D341Med (cell line): ENCODE data around the gene MMP20.

Experiments
- DNase-seq: peaks from one replicate; pipeline ENCODE4 v3.0.0; 2012; ENCODE audit warnings: low spot score

Gene MMP20

DNA sequence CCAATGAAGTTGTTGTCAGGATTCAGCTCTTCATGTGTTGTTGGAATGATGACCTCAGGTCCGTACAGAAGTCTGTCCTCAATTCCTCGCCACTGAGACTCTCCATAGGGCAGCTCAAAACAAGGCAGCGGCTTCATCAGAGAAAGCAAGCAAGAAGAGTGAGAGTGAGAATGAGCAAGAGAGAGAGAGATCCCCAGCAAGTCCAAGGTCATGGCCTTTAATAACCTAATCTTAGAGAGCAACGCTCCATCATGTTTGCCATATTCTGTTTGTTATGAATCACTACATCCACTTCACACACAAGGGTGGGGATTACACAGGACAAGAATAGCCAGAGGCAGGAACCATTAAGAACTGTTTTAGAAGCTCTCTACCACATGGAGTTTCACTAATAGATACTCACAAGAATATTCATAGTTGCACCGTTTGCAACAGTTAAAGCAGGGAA, 71.3 kb downstream of the MMP20 start:
- no peak for DNase-seq

DNA sequence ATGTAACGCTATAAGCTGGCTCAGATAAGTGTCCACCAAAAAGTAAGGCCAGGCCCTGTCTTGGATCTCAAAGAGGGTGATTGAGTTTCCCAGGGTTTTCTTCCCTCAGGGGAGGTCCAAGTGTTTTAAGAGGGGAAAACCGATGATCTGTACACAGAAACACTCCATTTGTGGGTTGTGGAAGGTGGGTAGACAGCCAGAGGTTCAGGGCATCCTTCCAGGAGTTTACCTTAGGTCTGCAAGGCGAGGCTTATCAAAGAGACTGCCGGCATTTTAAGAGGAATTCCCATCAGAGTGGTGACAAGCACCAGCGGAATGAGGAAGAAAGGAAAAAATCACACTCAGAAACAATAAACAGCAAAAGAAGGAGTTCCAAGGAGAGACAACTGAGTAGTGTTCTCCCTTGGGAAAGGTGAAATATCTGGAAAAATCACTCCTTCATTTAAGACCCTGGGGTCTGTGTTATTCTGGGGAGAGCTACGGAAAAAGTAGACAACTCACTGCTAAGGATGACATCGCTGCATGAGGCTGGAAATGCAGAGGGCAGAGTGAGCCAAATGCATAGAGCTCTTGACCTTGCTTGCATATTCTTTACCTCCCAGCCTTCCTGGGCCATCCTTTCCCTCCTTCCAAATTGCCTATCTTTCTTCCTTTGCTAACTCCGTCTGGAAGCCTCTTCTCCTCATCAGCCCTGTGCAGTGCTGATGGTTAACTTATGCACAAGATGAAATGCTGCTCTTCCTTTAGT, 72.5 kb downstream of the MMP20 start:
- DNase-seq: no peak

DNA sequence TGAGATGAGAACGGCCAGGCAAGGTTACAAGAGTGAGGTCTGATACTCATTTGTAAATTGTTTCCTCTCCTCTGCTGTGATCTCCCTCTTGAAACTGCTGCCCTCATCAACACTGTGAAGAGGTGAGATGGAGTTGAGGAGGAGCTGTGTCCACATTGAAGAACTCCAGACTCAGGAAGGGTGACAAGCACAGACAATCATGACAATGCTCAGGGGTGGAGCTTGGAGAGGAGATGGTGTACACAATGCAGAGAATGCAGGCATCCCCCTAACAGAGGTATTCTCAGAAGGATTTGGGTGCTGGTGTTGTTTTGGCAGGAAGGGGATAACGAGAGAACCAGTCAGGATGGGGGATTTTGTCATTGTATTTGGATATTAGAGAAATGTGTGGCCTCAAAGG, 73.1 kb downstream of the MMP20 start:
- DNase-seq: no peak

DNA sequence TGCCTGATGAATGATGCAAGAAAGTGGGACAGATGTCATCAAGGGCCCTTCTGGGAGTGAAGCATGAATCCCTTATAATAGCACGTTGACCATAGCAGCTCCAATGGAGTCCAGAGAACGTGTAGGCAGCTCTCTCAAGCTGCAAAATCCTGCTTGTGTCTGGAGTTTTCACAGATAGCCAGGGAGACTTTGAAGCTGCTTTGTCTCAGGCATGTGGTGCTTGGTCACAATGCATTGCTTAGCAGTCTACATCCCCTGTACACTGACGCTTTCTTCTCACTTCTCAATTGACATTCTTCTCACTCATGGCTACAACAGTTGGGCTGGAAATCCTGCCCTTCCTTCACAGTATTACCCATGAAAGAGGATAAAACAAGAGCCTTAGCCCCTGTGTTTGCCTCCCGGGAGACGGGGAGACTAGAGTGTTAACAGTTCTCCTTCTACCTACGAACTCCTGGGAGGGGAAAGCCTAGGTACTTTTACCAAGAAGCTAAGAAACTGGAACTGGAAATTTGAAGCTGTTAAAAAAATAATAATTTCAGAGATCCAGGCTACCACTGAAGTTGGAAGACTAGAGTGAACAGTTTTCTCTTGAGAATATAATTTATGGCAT, 73.9 kb downstream of the MMP20 start:
- no peak for DNase-seq

DNA sequence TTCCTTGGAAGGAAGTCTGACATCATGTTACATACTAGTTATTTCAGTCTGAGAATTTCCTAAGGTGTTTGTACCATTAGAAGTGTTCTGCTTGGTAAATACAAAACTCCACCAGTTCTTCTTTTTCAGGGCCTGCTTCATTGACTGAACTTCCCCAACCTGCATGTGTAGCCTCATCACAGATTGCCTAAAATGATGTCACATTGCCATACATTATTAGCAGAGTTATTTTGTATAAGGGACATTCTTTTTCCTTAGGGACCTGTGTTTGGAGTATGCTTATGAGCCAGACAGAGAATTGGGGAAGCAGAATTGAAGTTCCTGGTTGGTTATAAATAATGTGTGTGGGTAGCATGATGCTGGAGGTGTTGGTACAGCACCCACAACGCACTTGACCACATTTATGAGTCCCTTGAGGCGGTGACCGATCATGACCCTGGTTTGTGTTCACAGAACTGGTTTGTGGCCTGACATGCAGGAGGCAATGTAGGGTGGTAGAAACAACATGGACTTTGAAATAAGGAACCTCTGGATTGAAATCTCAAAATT, 78.1 kb downstream of the MMP20 start:
- no peak for DNase-seq

DNA sequence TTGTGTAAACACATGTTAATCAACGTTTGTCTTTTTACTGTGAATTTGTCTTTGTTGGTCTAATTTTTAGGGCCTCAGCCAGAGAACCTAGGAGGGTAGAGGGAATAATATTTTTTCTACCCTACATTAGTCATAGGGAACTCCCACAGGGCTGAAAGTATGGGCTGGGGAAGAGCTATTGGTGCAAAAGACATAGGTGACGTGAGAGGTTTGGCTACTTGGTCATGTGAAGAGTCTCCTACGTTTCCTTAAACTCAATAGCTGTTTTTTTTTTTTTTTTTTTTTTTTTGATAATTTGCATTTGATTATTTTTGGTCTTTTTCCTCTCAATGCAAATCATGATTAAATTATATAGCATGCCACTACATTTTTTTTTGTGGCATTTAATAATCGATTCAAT, 78.7 kb downstream of the MMP20 start:
- no peak for DNase-seq

DNA sequence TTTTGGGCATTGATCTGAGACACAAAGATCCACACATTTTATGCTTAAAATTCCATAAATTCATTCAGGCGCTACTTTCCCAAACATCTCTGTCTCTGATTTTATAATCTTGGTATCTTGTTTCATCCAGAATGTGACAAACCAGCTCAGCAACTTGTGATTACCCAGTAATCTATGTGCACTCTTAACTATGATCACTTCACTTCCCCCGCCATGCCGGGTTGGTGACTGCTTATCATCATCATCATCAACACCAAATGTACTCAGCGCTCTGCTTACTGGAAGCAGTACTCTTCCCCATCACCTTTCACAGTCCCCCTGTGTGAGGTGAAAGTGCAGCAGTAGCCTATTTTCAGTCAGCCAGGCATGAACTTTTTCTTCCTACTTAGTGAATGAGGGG, 79.4 kb downstream of the MMP20 start:
- no peak for DNase-seq

DNA sequence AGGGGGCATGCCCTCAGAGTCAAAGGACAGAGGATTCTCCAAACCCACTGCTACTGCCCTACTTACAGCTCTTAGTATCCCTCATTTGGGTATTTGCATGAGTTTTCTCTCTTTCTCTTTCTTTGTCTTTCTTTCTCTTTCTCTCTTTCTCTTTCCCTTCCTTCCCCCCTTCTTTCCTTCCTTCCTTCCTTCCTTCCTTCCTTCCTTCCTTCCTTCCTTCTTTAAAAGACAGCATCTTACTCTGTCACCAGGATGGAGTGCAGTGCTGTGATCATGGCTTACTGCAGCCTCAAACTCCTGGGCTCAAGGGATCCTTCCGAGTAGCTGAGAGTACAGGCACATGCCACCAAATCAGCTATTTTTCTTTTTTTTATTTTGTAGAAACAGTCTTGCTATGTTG, 80.5 kb downstream of the MMP20 start:
- no peak for DNase-seq

DNA sequence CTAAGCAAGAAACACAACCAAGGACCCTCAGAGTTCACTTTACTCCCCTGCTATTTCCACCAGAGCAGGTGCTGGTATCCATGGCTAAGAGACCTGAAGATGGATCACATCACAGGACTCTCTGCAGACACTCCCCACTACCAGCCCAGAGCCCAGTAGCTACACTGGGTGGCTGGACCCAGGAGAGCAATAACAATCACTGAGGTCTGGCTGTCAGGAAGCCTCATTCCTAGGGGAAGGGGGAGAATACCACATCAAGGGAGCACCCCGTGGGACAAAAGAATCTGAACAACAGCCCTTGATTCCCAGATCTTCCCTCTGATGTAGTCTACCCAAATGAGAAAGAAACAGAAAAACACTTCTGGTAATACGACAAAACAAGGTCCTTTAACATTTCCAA, 85.6 kb downstream of the MMP20 start:
- DNase-seq: no peak

DNA sequence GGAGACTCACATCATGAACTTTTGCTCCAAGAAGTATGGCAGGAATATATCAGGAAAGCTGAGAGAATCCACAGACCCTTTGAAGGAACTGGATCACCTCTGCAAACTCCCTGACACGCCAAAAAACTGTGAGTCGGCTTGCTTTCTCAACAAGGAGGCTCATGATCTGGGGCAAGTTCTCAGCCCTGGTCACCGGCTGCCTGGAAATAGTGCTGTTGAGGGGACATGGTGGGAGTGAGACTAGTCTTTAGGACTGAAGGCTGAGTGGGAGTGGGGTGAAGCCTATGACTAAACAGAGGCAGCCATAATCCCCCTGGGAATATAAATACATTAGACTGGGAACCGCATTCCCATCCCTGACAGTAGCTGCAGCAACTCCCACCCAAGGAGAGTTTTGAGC, 86.2 kb downstream of the MMP20 start:
- no peak for DNase-seq

DNA sequence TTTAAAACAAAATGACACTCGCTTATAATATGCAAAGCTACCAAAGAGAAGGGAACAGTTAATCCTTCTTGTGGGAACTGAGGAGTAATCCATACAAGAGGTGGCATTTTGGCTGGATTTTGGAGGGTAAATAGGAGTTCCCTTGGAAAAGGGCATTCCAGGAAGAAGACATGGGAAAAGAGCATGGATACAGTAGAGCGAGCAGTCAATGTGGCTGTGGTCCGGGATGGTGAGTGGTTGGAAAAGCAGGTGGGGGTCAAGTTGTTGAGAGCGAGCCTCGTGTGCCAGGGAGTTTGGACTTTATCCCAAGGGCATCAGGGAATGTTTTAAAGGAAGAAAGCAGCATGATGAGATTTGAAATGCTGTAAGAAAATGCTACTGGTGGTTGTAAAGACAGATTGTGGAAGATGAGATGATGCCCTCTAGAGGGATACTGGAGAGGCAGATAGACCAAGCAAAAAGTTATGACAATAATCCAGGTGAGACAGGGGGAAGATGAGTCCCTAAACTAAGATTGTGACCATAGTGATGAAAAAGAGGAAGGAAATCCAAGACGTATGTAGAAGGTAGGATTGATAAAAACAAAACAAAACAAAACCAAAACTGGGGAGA, 90.8 kb downstream of the MMP20 start:
- DNase-seq: no peak

DNA sequence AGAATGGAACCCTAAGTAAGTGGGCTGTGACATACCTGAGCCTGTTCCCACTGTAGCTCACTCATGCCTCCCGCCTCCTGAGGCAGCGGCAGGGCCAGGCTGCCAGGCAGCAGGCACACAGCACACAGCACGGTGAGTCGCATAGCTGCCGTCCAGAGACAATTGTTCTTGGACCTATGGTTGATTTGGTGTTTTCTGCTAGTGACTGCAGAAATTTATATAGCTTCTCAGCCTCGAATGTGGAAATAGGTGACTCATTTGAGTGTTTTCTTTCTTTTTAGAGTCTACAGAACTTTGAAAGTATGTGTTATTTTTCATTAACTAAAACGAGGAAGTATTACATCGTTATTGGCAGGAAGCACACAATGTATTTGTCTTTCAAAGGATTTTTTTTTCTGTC, 94.6 kb downstream of the MMP20 start, which contains the start of gene MMP7:
Gene MMP7, minus strand, starts transcription at position 190 of the 400 bp plus-strand sequence. Its CDS starts 47 bp downstream, at position 143.
- no peak for DNase-seq

DNA sequence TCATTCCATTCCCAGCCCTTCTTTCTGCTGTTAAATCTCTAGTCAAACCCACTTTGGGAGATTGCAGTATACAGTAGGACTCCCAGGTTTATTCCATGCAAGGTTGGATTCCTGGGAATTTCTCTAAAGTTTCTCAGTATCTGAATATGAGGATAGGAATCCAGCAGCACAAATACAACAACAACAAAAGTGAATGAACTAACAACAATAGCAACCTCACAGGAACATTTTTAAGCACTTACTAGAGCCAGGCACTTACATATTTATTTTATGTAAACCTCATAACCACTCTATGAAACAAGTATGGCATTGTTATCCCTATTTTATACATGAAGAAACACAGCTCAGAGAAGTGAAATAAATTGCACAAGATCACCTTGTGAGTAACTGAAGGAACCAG, 96.5 kb downstream of the MMP20 start:
- no peak for DNase-seq

DNA sequence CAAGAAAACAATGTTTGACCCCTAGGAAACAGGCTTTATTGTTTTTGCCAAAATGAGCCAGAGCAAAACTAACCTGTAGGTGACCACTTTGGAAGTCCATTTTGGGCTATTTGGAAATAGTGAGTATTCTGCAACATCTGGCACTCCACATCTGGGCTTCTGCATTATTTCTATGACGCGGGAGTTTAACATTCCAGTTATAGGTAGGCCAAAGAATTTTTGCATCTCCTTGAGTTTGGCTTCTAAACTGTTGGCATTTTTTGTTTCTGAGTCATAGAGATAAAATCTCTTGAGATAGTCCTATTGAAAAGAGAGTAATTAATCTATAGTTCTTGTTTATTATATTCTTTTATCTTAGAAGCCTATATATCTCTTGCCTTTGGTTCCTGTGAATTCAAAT, 97.4 kb downstream of the MMP20 start:
- no peak for DNase-seq

DNA sequence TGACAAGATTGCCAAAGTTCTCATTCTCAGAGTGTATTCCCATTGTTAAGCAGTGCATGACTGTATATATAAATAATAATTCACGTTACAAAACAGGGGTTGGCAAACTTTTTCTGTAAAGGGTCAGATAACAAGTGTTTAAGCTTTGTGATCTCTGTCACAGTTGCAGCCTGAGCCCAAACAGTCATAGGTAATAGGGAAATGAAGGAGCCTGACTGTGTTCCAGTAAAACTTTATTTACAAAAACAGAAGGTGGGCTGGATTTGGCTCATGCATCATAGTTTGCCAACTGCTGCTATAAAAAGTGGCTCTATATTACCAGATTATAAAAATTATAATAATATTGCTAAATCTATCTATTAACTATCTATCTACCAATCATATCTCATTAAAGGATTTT, 98.1 kb downstream of the MMP20 start:
- DNase-seq: no peak
